K562 (cell line): Measurements from ENCODE around the gene MMP24. TPM values are rescaled to one million over a fixed set of nuclear protein-coding genes. Genes with fewer than 3 reads are reported as not detected.

Experiments used
- BHLHE40 ChIP-seq: IDR thresholded peaks from 2 replicates; pipeline ENCODE4 v1.6.1; 2011; ENCODE audit warnings: low read length, improper control_type of control experiment
- EP300 ChIP-seq: IDR thresholded peaks from 2 replicates; pipeline ENCODE4 v1.6.1; 2012; ENCODE audit warnings: low read length, improper control_type of control experiment
- FOXA3 ChIP-seq, 2 experiments: fragments of 450-650 bp in 1 of 2; sonication (generic) in 1 of 2; formaldehyde crosslinking; IDR thresholded peaks in 1 of 2; conservative IDR thresholded peaks in 1 of 2; 2 replicates each; pipeline versions ENCODE4 v1.4.0 to v1.8.0; 2020 to 2022; ENCODE audit warnings: mild to moderate bottlenecking in 2 of 2, missing genetic modification reagents in 1 of 2
- HDAC2 ChIP-seq: fragments of 450-650 bp; IDR thresholded peaks from 2 replicates; pipeline ENCODE4 v1.6.1; 2016; ENCODE audit warnings: mild to moderate bottlenecking
- MYC ChIP-seq, 2 experiments: fragments of 250-450 bp in 1 of 2; sonication (Bioruptor Pico) in 1 of 2; IDR thresholded peaks; 2 replicates each; pipeline versions ENCODE4 v1.5.1 to v1.6.1; 2012 to 2021; ENCODE audit warnings: low read depth in 2 of 2, borderline replicate concordance in 1 of 2, improper control_type of control experiment in 1 of 2, low read length in 1 of 2, mild to moderate bottlenecking in 1 of 2, moderate library complexity in 1 of 2
- NCOA2 ChIP-seq, 2 experiments: fragments of 450-650 bp; IDR thresholded peaks; 2 replicates each; pipeline ENCODE4 v1.6.1; 2018; ENCODE audit warnings: mild to moderate bottlenecking in 2 of 2, moderate library complexity in 1 of 2; ENCODE audit not compliant: partially characterized antibody in 2 of 2
- NCOR1 ChIP-seq: fragments of 450-650 bp; IDR thresholded peaks from 2 replicates; pipeline ENCODE4 v1.6.1; 2016; ENCODE audit warnings: mild to moderate bottlenecking, moderate library complexity
- NFIC ChIP-seq: fragments of 450-650 bp; IDR thresholded peaks from 2 replicates; pipeline ENCODE4 v1.6.1; 2017; ENCODE audit warnings: mild to moderate bottlenecking, inconsistent platforms
- SRF ChIP-seq, 2 experiments: fragments of 250-450, 450-650 bp in 1 of 2; sonication (Bioruptor Pico) in 1 of 2; sonication (generic) in 1 of 2; formaldehyde crosslinking; IDR thresholded peaks; 2 replicates each; pipeline versions ENCODE4 v1.5.0 to v1.5.1; 2020 to 2022; ENCODE audit warnings: mild to moderate bottlenecking in 1 of 2, missing genetic modification reagents in 1 of 2
- ZNF133 ChIP-seq: fragments of 250-450 bp; sonication (Bioruptor Pico); IDR thresholded peaks from 2 replicates; pipeline ENCODE4 v1.4.0; 2020; ENCODE audit warnings: mild to moderate bottlenecking
- polyA plus RNA-seq, 8 experiments: library from polyadenylated mRNA; depleted of rRNA in 4 of 8; stranded (reverse) in 5 of 8; unstranded in 3 of 8; fragments of >200 nt; fragmentation: Nextera tagmentation in 2 of 8; fragmentation: Illumina TruSeq in 1 of 8; extraction: Ambion mirVana in 2 of 8; extraction: Trizol in 1 of 8; gene quantifications; 2 replicates each; pipeline versions ENCODE4 v1.2.1 to v1.2.3, GENCODE V29; 2011 to 2014; ENCODE audit warnings: inconsistent platforms in 1 of 8, missing spikeins in 1 of 8
- total RNA-seq, 7 experiments: library from RNA; depleted of rRNA in 6 of 7; stranded (reverse); fragments of >200 nt in 6 of 7; fragmentation: Illumina TruSeq in 2 of 7; extraction: Trizol in 2 of 7; gene quantifications; 2 replicates each; pipeline versions ENCODE4 v1.2.1 to v1.2.3, GENCODE V29; 2011 to 2021; ENCODE audit warnings: low replicate concordance in 1 of 7

The MMP24 gene
- total and polyA plus RNA-seq, 9 of the 15 experiments (the other 6 are each of a cell fraction or from before 2014, with no cell fraction given), result 0.03 to 0.07 (median 0.03) TPM; not detected in 6

GRCh38 chr20:35192118-35192872 is 34.2 kb upstream of the MMP24 start (continued):
- TF ChIP-seq ZNF133 (CRISPR knock-in tag), result no peak
- peak; percentile 61 for TF ChIP-seq BHLHE40
- TF ChIP-seq NFIC, result peak; percentile 92
- TF ChIP-seq FOXA3 (CRISPR knock-in tag; conservative IDR thresholded peaks at IDR 0.05 in 1 of 2, IDR thresholded peaks at IDR 0.05 in 1 of 2), result peak; percentile 33 to 36; a peak in 2 of 4 replicates
- TF ChIP-seq NCOA2 (IDR thresholded peaks at IDR 0.05; ENCODE audit: partially characterized antibody in 2 of 2), result peak in 1 of 2 experiments; percentile 47
- TF ChIP-seq SRF (CRISPR knock-in tag; IDR thresholded peaks at IDR 0.05), result peak in 1 of 2 experiments; percentile 71; a peak in 1 of 4 replicates
- peak; percentile 66; the same call in 1 of the 2 replicates for TF ChIP-seq EP300
- peak; percentile 67 for TF ChIP-seq MYC (IDR thresholded peaks at IDR 0.05; ENCODE audit: low read depth, low read length)
- TF ChIP-seq MYC (CRISPR knock-in tag; IDR thresholded peaks at IDR 0.05; ENCODE audit: borderline replicate concordance, low read depth), result no peak
- TF ChIP-seq HDAC2, result peak; percentile 73; the same call in 1 of the 2 replicates
- peak; percentile 88 for TF ChIP-seq NCOR1
